GM19238 (cell line): ENCODE results near the gene CFI.

Experiments
- DNase-seq: peaks from one replicate; pipeline ENCODE4 v3.0.0; 2011; ENCODE audit warnings: low spot score; ENCODE audit not compliant: insufficient read length

The CFI gene

DNA sequence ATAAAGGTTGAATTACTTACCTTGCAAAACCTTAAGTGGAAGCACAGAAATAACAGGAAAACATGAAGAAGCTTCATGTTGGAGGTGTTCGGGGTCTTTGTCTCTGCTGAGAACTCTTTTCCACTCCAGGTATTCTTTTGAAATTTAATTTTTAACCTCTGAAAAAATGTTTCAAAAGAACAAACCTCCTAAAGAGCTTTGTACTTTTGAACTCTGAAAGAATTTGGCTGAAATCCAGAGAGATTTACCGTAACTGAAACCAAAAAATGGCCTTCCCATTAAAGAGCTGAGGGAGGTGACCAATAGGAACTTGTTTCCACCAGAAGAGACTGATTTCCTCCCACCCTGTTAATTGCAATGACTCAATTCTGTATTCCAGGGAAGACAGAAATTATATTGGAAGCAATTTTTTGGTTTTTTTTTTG, at the start of gene CFI:
Gene CFI, minus strand, starts transcription at position 105 of the 425 bp plus-strand sequence. Its CDS starts 28 bp downstream, at position 77.
- no peak for DNase-seq

DNA sequence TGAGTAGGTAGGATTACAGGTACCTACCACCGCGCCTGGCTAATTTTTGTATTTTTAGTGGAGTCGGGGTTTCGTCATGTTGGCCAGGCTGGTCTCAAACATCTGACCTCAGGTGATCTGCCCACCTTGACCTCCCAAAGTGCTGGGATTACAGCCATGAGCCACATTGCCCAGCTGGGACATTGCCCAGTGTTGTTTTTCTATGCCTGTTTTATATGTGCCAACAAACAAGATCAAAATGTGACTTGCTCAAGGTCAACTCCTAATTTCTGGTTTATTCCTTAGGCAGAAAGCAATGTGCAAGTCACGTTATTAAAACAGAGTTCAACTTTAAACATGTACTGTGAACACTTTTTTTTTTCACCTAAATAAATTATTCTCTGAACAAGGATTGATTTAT, 48.8 kb upstream of the CFI start:
- no peak for DNase-seq

- DNase-seq: no peak
Measured at GRCh38 chr4:109848501-109848900, 46.7 kb upstream of the CFI start.

DNA sequence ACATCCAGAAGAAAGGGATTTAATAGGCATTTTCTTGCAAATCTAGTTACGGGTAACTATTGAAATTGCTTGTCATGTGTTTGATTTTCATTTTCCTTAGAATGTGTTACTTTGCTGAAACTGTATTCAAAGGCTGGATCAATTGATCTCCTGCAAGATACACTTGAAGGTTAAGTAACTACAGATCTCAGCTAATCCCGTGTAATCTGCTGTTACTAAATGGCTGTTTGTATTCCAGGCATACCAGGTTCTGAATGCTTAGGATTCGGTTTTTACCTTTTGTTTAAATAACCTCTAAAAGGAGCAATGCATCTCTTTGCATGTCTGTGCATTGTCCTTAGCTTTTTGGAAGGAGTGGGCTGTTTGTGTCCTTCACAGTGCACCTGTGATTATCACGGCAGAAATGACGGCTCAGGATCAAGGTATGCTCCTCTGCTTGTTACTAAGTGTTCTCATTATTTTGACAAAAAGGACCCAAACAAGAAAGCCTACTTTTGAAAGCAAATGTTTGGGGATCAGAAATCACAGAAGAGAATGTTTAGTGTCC, 46.2 kb upstream of the CFI start, which contains the start of gene LRIT3:
Gene LRIT3, plus strand, starts transcription at position 212 of the 547 bp plus-strand sequence. Its CDS starts 95 bp downstream, at position 307.
- DNase-seq: no peak

- DNase-seq: no peak
Measured at GRCh38 chr4:109846395-109847098, 44.7 kb upstream of the CFI start.

DNA sequence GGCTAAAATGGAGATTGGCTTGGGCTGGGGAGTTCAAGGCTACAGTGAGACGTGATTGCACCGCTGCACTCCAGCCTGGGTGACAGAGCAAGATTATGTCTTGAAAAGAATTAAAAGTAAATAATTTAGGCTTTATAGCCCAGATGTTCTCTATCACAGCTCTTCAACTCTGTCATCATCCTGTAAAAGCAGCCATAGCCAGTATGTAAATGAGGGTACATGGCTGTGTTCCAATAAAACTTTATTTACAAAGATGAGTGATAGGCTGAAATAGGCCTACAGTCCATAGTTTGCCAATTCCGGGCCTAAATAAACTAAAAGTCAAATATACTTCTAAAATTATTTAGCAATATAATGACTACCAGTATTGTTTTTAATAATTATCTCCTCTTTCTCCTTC, 35.2 kb upstream of the CFI start:
- DNase-seq: no peak

DNA sequence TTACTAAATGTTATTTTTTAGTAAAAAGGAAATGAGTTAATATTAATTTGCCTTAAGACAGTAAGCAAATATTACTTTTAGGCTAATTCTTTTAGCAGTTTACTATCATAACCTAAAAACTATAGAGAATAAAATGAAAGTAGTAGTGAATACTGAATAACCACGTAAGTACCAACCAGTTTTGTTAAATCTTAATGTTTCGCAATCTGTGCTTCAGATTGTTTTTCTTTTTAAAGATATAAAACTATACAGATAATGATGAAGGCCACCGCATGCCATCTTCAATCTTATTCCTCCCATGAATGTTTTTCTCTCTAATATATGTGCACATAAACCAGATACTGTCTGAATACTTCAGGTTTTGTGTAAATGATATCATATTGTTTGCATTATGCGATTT, 32.0 kb upstream of the CFI start:
- no peak for DNase-seq

DNA sequence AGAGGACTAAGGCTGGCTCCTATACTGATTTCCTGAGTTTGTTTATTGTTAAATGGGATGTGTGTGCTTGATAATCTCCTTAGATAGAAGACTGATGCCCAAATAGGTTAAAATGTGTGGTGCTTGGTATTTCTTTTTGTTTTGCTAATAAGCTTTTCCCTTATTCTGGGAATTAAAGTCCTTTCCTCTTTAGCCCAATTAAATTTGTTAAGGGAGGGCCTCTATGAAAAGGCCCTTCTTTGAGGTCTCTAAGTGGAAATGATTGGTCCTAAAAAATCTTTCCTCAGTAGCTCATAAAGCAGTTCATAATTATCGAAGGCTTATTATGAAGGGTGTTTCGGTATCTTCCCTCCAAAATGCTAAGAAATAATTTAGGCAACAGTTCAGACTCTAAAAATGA, 25.9 kb upstream of the CFI start, which contains the start of gene RRH:
Gene RRH, plus strand, starts transcription at position 301 of the 400 bp plus-strand sequence. Its CDS starts 56 bp downstream, at position 357.
- DNase-seq: no peak

- no peak for DNase-seq
Measured at GRCh38 chr4:109826719-109827118, 24.9 kb upstream of the CFI start.

DNA sequence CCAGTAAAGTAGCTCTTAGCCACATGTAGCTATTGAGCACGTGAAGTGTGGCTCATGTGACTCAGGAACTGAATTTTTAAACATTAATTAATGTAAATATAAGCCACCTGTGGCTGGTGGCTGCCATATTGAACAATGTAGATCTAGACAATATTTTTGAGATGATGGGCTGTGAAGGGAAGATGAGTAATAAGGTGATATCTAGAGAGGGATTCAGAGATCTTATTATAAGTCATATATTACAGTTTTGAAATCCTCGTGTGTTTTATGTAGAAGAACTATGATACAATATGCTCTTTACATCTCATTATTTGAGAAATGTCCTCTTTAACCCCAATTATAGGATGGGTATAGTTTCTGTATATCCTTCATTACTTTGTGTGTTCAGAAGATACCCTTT, 19.4 kb upstream of the CFI start:
- no peak for DNase-seq

- DNase-seq: no peak
Measured at GRCh38 chr4:109820563-109820962, 18.8 kb upstream of the CFI start.

GRCh38 chr4:109818268-109818667, 16.5 kb upstream of the CFI start:
- no peak for DNase-seq

DNA sequence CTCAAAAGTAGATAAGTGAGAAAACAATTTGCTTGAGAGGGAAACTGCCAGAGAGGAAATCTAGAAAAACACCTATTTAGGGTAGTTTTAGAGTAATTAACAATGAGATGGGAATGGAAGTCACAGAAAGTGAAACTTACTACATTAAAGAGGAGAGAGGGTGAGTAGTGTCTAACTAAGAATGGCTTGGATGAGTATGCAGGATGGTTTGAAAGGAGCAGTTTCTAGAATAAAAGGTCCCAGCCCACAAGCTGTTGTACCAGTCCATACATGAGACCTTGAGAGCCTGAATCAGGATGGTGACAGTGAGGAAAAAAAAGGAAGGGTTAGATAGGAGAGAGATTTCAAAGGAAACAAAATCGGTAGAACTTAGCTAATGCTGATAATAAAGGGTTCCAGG, 15.1 kb upstream of the CFI start:
- DNase-seq: no peak

DNA sequence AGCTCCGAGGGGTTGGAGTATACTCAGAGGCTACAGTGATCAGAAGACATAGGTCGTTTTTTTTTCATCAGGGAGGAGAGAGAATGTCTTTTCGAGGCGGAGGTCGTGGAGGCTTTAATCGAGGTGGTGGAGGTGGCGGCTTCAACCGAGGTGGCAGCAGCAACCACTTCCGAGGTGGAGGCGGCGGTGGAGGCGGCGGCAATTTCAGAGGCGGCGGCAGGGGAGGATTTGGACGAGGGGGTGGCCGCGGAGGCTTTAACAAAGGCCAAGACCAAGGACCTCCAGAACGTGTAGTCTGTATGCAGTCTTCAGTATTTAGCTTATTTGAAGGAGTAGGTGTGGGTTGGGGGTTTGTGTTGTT, 14.3 kb upstream of the CFI start:
- no peak for DNase-seq

GRCh38 chr4:109815151-109816081, 13.6 kb upstream of the CFI start, which contains the start of gene GAR1:
GAR1 (plus strand) TSS chr4:109815762; CDS start chr4:109816165, 403 bp downstream.
- DNase-seq: peak; percentile 71

- no peak for DNase-seq
Measured at GRCh38 chr4:109811707-109812106, 9.9 kb upstream of the CFI start.

- no peak for DNase-seq
Measured at GRCh38 chr4:109810552-109811387, 9.0 kb upstream of the CFI start.

- no peak for DNase-seq
Measured at GRCh38 chr4:109809655-109810054, 7.9 kb upstream of the CFI start.

- no peak for DNase-seq
Measured at GRCh38 chr4:109803924-109804571, 2.2 kb upstream of the CFI start.

GRCh38 chr4:109801099-109801789, 555 bp downstream of the CFI start:
- no peak for DNase-seq
